RWPE2 (cell line): ENCODE data around the gene TIFAB.

Experiments used
- ATAC-seq: fragments of 200-7000 bp; cut with Tn5 transposase; 3 replicates; pipeline ENCODE4 v1.9.1; 2021; ENCODE audit warnings: low read depth
- DNase-seq: peaks from one replicate; pipeline ENCODE4 v3.0.0-alpha.2; 2020; ENCODE audit warnings: low spot score
- H3K27ac ChIP-seq: fragments of 450-650 bp; 2 replicates; pipeline ENCODE4 v1.5.1; 2017; ENCODE audit warnings: mild to moderate bottlenecking; ENCODE audit not compliant: poor library complexity, severe bottlenecking
- H3K27me3 ChIP-seq: fragments of 250-450 bp; sonication (Bioruptor Pico); 2 replicates; pipeline ENCODE4 v1.5.1; 2021; ENCODE audit warnings: mild to moderate bottlenecking, moderate library complexity; ENCODE audit not compliant: insufficient read depth, poor library complexity, severe bottlenecking
- H3K36me3 ChIP-seq: fragments of 250-450 bp; sonication (Bioruptor Pico); 2 replicates; pipeline ENCODE4 v1.5.1; 2020; ENCODE audit warnings: low read depth, mild to moderate bottlenecking, moderate library complexity
- H3K4me1 ChIP-seq: fragments of 250-450 bp; sonication (Bioruptor Pico); 2 replicates; pipeline ENCODE4 v1.5.1; 2021; ENCODE audit warnings: mild to moderate bottlenecking, moderate library complexity; ENCODE audit not compliant: insufficient read depth, poor library complexity, severe bottlenecking
- H3K4me3 ChIP-seq: fragments of 250-450 bp; sonication (Bioruptor Pico); 2 replicates; pipeline ENCODE4 v1.5.1; 2021; ENCODE audit warnings: mild to moderate bottlenecking, moderate library complexity; ENCODE audit not compliant: severe bottlenecking
- H3K9me3 ChIP-seq: fragments of 250-450 bp; sonication (Bioruptor Pico); 2 replicates; pipeline ENCODE4 v1.5.1; 2021; ENCODE audit warnings: mild to moderate bottlenecking, moderate library complexity; ENCODE audit not compliant: severe bottlenecking
- TF ChIP-seq, protein P1 (sequence below): fragments of 450-650 bp; IDR thresholded peaks from one replicate; pipeline ENCODE4 v1.5.1; 2017; ENCODE audit warnings: mild to moderate bottlenecking, moderate library complexity; ENCODE audit not compliant: poor library complexity, severe bottlenecking

Gene TIFAB

DNA sequence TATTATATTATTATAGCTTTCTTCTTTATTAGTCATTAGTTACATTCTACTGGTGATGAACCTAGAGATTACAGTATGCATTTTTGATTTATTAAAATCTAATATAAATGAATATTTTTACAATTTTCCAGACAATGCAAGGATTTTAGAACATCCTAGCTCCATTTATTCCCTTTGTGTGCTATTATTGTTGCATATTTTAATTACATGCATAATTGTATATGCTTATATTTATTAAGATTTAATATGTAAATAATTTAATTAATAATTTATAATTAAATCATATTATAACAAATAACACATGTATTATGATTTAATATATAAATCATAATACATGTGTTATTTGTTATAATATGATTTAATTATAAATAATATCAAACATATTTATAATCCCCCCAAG is 29.7 kb downstream of the TIFAB start:
- TF ChIP-seq, protein P1, sequence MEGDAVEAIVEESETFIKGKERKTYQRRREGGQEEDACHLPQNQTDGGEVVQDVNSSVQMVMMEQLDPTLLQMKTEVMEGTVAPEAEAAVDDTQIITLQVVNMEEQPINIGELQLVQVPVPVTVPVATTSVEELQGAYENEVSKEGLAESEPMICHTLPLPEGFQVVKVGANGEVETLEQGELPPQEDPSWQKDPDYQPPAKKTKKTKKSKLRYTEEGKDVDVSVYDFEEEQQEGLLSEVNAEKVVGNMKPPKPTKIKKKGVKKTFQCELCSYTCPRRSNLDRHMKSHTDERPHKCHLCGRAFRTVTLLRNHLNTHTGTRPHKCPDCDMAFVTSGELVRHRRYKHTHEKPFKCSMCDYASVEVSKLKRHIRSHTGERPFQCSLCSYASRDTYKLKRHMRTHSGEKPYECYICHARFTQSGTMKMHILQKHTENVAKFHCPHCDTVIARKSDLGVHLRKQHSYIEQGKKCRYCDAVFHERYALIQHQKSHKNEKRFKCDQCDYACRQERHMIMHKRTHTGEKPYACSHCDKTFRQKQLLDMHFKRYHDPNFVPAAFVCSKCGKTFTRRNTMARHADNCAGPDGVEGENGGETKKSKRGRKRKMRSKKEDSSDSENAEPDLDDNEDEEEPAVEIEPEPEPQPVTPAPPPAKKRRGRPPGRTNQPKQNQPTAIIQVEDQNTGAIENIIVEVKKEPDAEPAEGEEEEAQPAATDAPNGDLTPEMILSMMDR, result no peak
- no peak for ATAC-seq

GRCh38 chr5:135417083-135417482 is 35.1 kb downstream of the TIFAB start:
- peaks cover 31% of the 10 kb centered on the region for H3K27me3 ChIP-seq
- ATAC-seq (no peak), DNase-seq (no peak)
- TF ChIP-seq, protein P1, result no peak
- H3K27ac ChIP-seq, result no peak overlapping the region
- H3K4me1 ChIP-seq, result no peaks in the 10 kb centered on the region
- no peaks in the 10 kb centered on the region for H3K36me3 ChIP-seq
- H3K9me3 ChIP-seq, result no peaks in the 10 kb centered on the region
- no peak overlapping the region for H3K4me3 ChIP-seq

More for the DNA sequence above, 29.7 kb downstream of the TIFAB start:
- no peaks in the 10 kb centered on the region for H3K4me1 ChIP-seq
- H3K9me3 ChIP-seq, result no peaks in the 10 kb centered on the region
- no peak overlapping the region for H3K27ac ChIP-seq
- no peak overlapping the region for H3K4me3 ChIP-seq
- DNase-seq, result no peak
- H3K27me3 ChIP-seq, result peaks cover 17% of the 10 kb centered on the region
- H3K36me3 ChIP-seq, result no peaks in the 10 kb centered on the region

DNA sequence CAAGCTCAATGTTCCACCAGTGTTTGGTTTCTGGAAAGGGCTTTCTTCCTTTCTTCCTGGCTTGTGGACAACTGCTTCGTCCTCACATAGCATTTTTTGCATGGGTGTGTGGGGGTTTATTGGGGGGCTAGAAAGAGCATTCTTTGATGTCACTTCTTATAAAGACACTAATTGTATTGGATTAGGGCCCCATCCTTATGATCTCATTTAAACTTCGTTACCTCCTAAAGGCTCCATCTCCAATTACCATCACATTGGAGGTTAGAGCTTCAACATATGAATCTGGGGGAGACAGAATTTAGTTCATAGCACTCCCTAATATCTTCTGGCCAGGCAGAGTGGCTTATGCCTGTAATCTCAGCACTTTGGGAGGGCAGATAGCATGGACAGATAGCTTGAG is 47.1 kb downstream of the TIFAB start:
- Histone ChIP-seq H3K36me3 (no peaks in the 10 kb centered on the region), H3K4me3 (no peak overlapping the region), H3K4me1 (peaks cover 8% of the 10 kb centered on the region), H3K27ac (no peak overlapping the region), H3K27me3 (no peaks in the 10 kb centered on the region), H3K9me3 (no peaks in the 10 kb centered on the region)
- TF ChIP-seq, protein P1, result no peak
- DNase-seq (no peak), ATAC-seq (no peak)

DNA sequence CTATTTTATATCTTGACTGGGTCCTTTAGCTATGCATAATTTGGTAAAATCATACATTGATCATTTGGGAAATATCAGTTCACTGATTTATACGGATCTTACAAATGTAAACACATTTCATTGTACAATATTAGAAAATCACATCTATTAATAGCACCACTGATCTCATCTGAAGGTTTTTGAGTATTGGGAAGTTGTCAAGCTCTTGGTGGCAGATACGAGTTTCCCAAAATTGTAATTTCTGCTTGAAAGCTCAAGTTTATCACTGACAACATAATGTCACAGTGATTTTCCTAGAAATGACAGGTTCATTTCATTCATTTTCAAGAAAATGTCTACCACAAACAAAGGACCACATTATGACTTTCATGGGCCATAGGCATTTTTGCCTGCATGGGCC is 50.1 kb downstream of the TIFAB start:
- Histone ChIP-seq H3K4me3 (no peak overlapping the region), H3K9me3 (no peaks in the 10 kb centered on the region), H3K36me3 (peaks cover 6% of the 10 kb centered on the region), H3K4me1 (peaks cover 16% of the 10 kb centered on the region), H3K27me3 (no peaks in the 10 kb centered on the region), H3K27ac (no peak overlapping the region)
- no peak for ATAC-seq
- DNase-seq, result no peak
- TF ChIP-seq, protein P1, result no peak

GRCh38 chr5:135400866-135401265 is 51.3 kb downstream of the TIFAB start:
- Histone ChIP-seq H3K27ac (no peak overlapping the region), H3K27me3 (no peaks in the 10 kb centered on the region), H3K4me3 (no peak overlapping the region), H3K36me3 (peaks cover 18% of the 10 kb centered on the region), H3K4me1 (peaks cover 28% of the 10 kb centered on the region), H3K9me3 (no peaks in the 10 kb centered on the region)
- DNase-seq (no peak), ATAC-seq (no peak)
- TF ChIP-seq, protein P1, result no peak
